ENCODE measurements around the gene OXNAD1.

The OXNAD1 gene

GRCh38 chr3:16329036-16329825 is 64.2 kb downstream of the OXNAD1 start:
- DNase-seq (ENCODE audit: low read depth), result no peak

GRCh38 chr3:16329826-16330129 is 64.8 kb downstream of the OXNAD1 start:
- no peak for DNase-seq (ENCODE audit: low read depth)

GRCh38 chr3:16330351-16330750 is 65.3 kb downstream of the OXNAD1 start:
- DNase-seq (ENCODE audit: low read depth), result no peak

- no peak for DNase-seq (ENCODE audit: low read depth)
Measured at GRCh38 chr3:16331319-16331883, 66.4 kb downstream of the OXNAD1 start.

GRCh38 chr3:16332904-16333426 is 68.0 kb downstream of the OXNAD1 start:
- DNase-seq (ENCODE audit: low read depth), result no peak

- DNase-seq (ENCODE audit: low read depth), result no peak
Measured at GRCh38 chr3:16334909-16335308, 69.9 kb downstream of the OXNAD1 start.

- DNase-seq (ENCODE audit: low read depth), result no peak
Measured at GRCh38 chr3:16335333-16335732, 70.3 kb downstream of the OXNAD1 start.

- DNase-seq (ENCODE audit: low read depth), result no peak
Measured at GRCh38 chr3:16335772-16336645, 71.0 kb downstream of the OXNAD1 start.

- no peak for DNase-seq (ENCODE audit: low read depth)
Measured at GRCh38 chr3:16336825-16337224, 71.8 kb downstream of the OXNAD1 start.

GRCh38 chr3:16337856-16338540 is 73.0 kb downstream of the OXNAD1 start:
- no peak for DNase-seq (ENCODE audit: low read depth)

GRCh38 chr3:16338999-16339398 is 74.0 kb downstream of the OXNAD1 start:
- no peak for DNase-seq (ENCODE audit: low read depth)

- DNase-seq (ENCODE audit: low read depth), result no peak
Measured at GRCh38 chr3:16343101-16343500, 78.1 kb downstream of the OXNAD1 start.

- DNase-seq (ENCODE audit: low read depth), result no peak
Measured at GRCh38 chr3:16346413-16347081, 81.5 kb downstream of the OXNAD1 start.

GRCh38 chr3:16347548-16347947 is 82.5 kb downstream of the OXNAD1 start:
- no peak for DNase-seq (ENCODE audit: low read depth)

- no peak for DNase-seq (ENCODE audit: low read depth)
Measured at GRCh38 chr3:16349986-16350596, 85.1 kb downstream of the OXNAD1 start.

GRCh38 chr3:16350597-16351318 is 85.7 kb downstream of the OXNAD1 start:
- DNase-seq (ENCODE audit: low read depth), result no peak

- no peak for DNase-seq (ENCODE audit: low read depth)
Measured at GRCh38 chr3:16352428-16352827, 87.4 kb downstream of the OXNAD1 start.

- DNase-seq (ENCODE audit: low read depth), result no peak
Measured at GRCh38 chr3:16354291-16354690, 89.3 kb downstream of the OXNAD1 start.
